Spinal cord (tissue), 10 donors: Measurements from ENCODE around the gene MRFAP1L1. TPM values are rescaled to one million over a fixed set of nuclear protein-coding genes. Genes with fewer than 3 reads are reported as not detected.

Experiments
- DNase-seq, 6 donors: peaks; one replicate each; pipeline versions ENCODE4 v3.0.0 to v3.0.0-alpha.2; 2013 to 2015; ENCODE audit warnings: low spot score in 6 of 6, low read depth in 4 of 6
- H3K27ac ChIP-seq: one replicate; pipeline ENCODE4 v1.5.1; 2013; ENCODE audit warnings: low read depth, low read length, control low read depth
- H3K27me3 ChIP-seq: one replicate; pipeline ENCODE4 v1.6.1; 2013; ENCODE audit warnings: low read length; ENCODE audit not compliant: control insufficient read depth, insufficient read depth
- H3K36me3 ChIP-seq: one replicate; pipeline ENCODE4 v1.6.1; 2013; ENCODE audit warnings: low read length; ENCODE audit not compliant: control insufficient read depth, insufficient read depth
- H3K4me1 ChIP-seq: one replicate; pipeline ENCODE4 v1.6.1; 2013; ENCODE audit warnings: low read length; ENCODE audit not compliant: control insufficient read depth, insufficient read depth
- H3K4me3 ChIP-seq: one replicate; pipeline ENCODE4 v1.5.1; 2013; ENCODE audit warnings: low read depth, low read length, control low read depth
- H3K9me3 ChIP-seq: one replicate; pipeline ENCODE4 v1.6.1; 2013; ENCODE audit warnings: low read length; ENCODE audit not compliant: control insufficient read depth, insufficient read depth
- WGBS: methylation state at CpG from one replicate; pipeline ENCODE4 v1.1.5; 2013; ENCODE audit warnings: missing lambda C conversion rate; ENCODE audit not compliant: insufficient coverage; 5-methylcytosine and 5-hydroxymethylcytosine counted together
- polyA plus RNA-seq, 2 donors: library from polyadenylated mRNA; unstranded; fragments of 120-200 nt; gene quantifications; one replicate each; pipeline ENCODE4 v1.2.1, GENCODE V29; 2013; ENCODE audit not compliant: insufficient read length in 2 of 2
- total RNA-seq, 2 donors: library from RNA; depleted of rRNA in 1 of 2; stranded (reverse); fragments of 120-200 nt in 1 of 2; fragments of >200 nt in 1 of 2; gene quantifications; one replicate each; pipeline versions ENCODE4 v1.2.3 to v1.2.4, GENCODE V29; 2013 to 2014
- donor health status: healthy.

MRFAP1L1 gene
- total and polyA plus RNA-seq, 4 donors = 78.8 to 163 (median 129) TPM

GRCh38 chr4:6703786-6704185 is 5.9 kb downstream of the MRFAP1L1 start:
- WGBS = 100% methylated on average over 1 of the region's 3 CpGs

GRCh38 chr4:6702761-6703160 is 6.9 kb downstream of the MRFAP1L1 start:
- DNase-seq = no peak
- Histone ChIP-seq H3K36me3 (peaks cover 12% of the 10 kb centered on the region), H3K4me1 (peaks cover 6% of the 10 kb centered on the region), H3K27ac (no peak overlapping the region), H3K27me3 (no peaks in the 10 kb centered on the region), H3K9me3 (peaks cover 7% of the 10 kb centered on the region), H3K4me3 (no peak overlapping the region)
- WGBS = no CpG with 5 or more reads among the region's 1 CpG

More at GRCh38 chr4:6703786-6704185, 5.9 kb downstream of the MRFAP1L1 start:
- peaks cover 12% of the 10 kb centered on the region for H3K36me3 ChIP-seq
- no peak overlapping the region for H3K4me3 ChIP-seq
- H3K27me3 ChIP-seq = no peaks in the 10 kb centered on the region
- peaks cover 6% of the 10 kb centered on the region for H3K4me1 ChIP-seq
- peaks cover 7% of the 10 kb centered on the region for H3K9me3 ChIP-seq
- DNase-seq = no peak
- H3K27ac ChIP-seq = no peak overlapping the region

GRCh38 chr4:6701371-6701770 is 8.3 kb downstream of the MRFAP1L1 start:
- Histone ChIP-seq H3K36me3 (peaks cover 17% of the 10 kb centered on the region), H3K27me3 (no peaks in the 10 kb centered on the region), H3K4me3 (no peak overlapping the region), H3K4me1 (no peaks in the 10 kb centered on the region), H3K9me3 (peaks cover 7% of the 10 kb centered on the region), H3K27ac (no peak overlapping the region)
- DNase-seq = no peak
- 74% methylated on average over 13 of the region's 13 CpGs for WGBS

GRCh38 chr4:6699903-6700302 is 9.8 kb downstream of the MRFAP1L1 start:
- no CpG with 5 or more reads among the region's 1 CpG for WGBS
- Histone ChIP-seq H3K4me3 (no peak overlapping the region), H3K27ac (no peak overlapping the region), H3K27me3 (no peaks in the 10 kb centered on the region), H3K36me3 (peaks cover 25% of the 10 kb centered on the region), H3K9me3 (peaks cover 7% of the 10 kb centered on the region), H3K4me1 (no peaks in the 10 kb centered on the region)
- DNase-seq = no peak

GRCh38 chr4:6699388-6699787 is 10.3 kb downstream of the MRFAP1L1 start:
- no peak for DNase-seq
- H3K4me1 ChIP-seq = peaks cover 3% of the 10 kb centered on the region
- 90% methylated on average over 5 of the region's 5 CpGs for WGBS

GRCh38 chr4:6697131-6697530 is 12.5 kb downstream of the MRFAP1L1 start:
- H3K27ac ChIP-seq = no peak overlapping the region
- no peak overlapping the region for H3K4me3 ChIP-seq
- no peaks in the 10 kb centered on the region for H3K9me3 ChIP-seq
- DNase-seq = no peak
- peaks cover 5% of the 10 kb centered on the region for H3K4me1 ChIP-seq
- 94% methylated on average over 4 of the region's 6 CpGs for WGBS
- peaks cover 35% of the 10 kb centered on the region for H3K36me3 ChIP-seq
- H3K27me3 ChIP-seq = no peaks in the 10 kb centered on the region

More at GRCh38 chr4:6699388-6699787, 10.3 kb downstream of the MRFAP1L1 start:
- peaks cover 28% of the 10 kb centered on the region for H3K36me3 ChIP-seq
- no peaks in the 10 kb centered on the region for H3K27me3 ChIP-seq
- no peak overlapping the region for H3K27ac ChIP-seq
- no peak overlapping the region for H3K4me3 ChIP-seq
- peaks cover 7% of the 10 kb centered on the region for H3K9me3 ChIP-seq

GRCh38 chr4:6696611-6697010 is 13.1 kb downstream of the MRFAP1L1 start:
- Histone ChIP-seq H3K4me1 (peaks cover 5% of the 10 kb centered on the region), H3K9me3 (no peaks in the 10 kb centered on the region), H3K4me3 (no peak overlapping the region), H3K27ac (no peak overlapping the region), H3K36me3 (peaks cover 33% of the 10 kb centered on the region), H3K27me3 (no peaks in the 10 kb centered on the region)
- no peak for DNase-seq
- 82% methylated on average over 8 of the region's 8 CpGs for WGBS

GRCh38 chr4:6695660-6696610 is 13.7 kb downstream of the MRFAP1L1 start:
- 89% methylated on average over 17 of the region's 18 CpGs for WGBS
- peaks cover 5% of the 10 kb centered on the region for H3K4me1 ChIP-seq
- DNase-seq = no peak
- no peaks in the 10 kb centered on the region for H3K27me3 ChIP-seq
- H3K9me3 ChIP-seq = no peaks in the 10 kb centered on the region
- H3K27ac ChIP-seq = no peak overlapping the region
- H3K36me3 ChIP-seq = peaks cover 28% of the 10 kb centered on the region
- H3K4me3 ChIP-seq = no peak overlapping the region

GRCh38 chr4:6694177-6694901 is 15.3 kb downstream of the MRFAP1L1 start:
- Histone ChIP-seq H3K36me3 (peaks cover 38% of the 10 kb centered on the region), H3K4me1 (peaks cover 5% of the 10 kb centered on the region), H3K27me3 (no peaks in the 10 kb centered on the region), H3K9me3 (no peaks in the 10 kb centered on the region), H3K4me3 (no peak overlapping the region), H3K27ac (no peak overlapping the region)
- WGBS = 70% methylated on average over 11 of the region's 16 CpGs
- DNase-seq = no peak
